Activated CD4-positive, alpha-beta memory T cell treated with anti-CD3 and anti-CD28 coated beads, Interleukin-2, amount 10 ng/mL, durations not matched to agents 7 days and 5 days (primary cell): ENCODE results near the gene FSTL4. TPM values are rescaled to one million over a fixed set of nuclear protein-coding genes. Genes with fewer than 3 reads are reported as not detected.
"Not testable (repeated sequence)": the region's sequence is repeated elsewhere in the genome, so short reads cannot be mapped to it uniquely, and the experiment has no call there.

Experiments used
- CTCF ChIA-PET: fragments of 350-600 bp; sonication (Branson Sonifier 250); formaldehyde crosslinking; loops from one replicate; lab custom pipeline; 2021; ENCODE audit warnings: antibody characterized with exemption, inconsistent platforms; lab: Charles Lee
- POLR2A ChIA-PET: fragments of 350-600 bp; sonication (Branson Sonifier 250); formaldehyde crosslinking; loops from one replicate; lab custom pipeline; 2021; ENCODE audit warnings: antibody characterized with exemption; lab: Charles Lee
- DNase-seq: peaks from one replicate; pipeline ENCODE4 v3.0.0-alpha.2; 2020
- H3K27ac Mint-ChIP-seq: one replicate; pipeline ENCODE4 v1.8.0; 2021; ENCODE audit warnings: mild to moderate bottlenecking, mixed read lengths
- H3K27me3 Mint-ChIP-seq: one replicate; pipeline ENCODE4 v1.8.0; 2021; ENCODE audit warnings: mixed read lengths
- H3K36me3 Mint-ChIP-seq: one replicate; pipeline ENCODE4 v1.8.0; 2021; ENCODE audit warnings: low read depth, mixed read lengths
- H3K4me1 Mint-ChIP-seq: one replicate; pipeline ENCODE4 v1.8.0; 2021; ENCODE audit warnings: mixed read lengths
- H3K4me3 Mint-ChIP-seq: one replicate; pipeline ENCODE4 v1.8.0; 2021; ENCODE audit warnings: mild to moderate bottlenecking, mixed read lengths
- H3K9me3 Mint-ChIP-seq: one replicate; pipeline ENCODE4 v1.8.0; 2021; ENCODE audit warnings: mixed read lengths
- total RNA-seq, 2 experiments: library from RNA; stranded (reverse); gene quantifications; one replicate each; pipeline ENCODE4 v1.2.3, GENCODE V29; 2021

FSTL4 gene
- total RNA-seq, 2 experiments from 2014 or later: not detected

DNA sequence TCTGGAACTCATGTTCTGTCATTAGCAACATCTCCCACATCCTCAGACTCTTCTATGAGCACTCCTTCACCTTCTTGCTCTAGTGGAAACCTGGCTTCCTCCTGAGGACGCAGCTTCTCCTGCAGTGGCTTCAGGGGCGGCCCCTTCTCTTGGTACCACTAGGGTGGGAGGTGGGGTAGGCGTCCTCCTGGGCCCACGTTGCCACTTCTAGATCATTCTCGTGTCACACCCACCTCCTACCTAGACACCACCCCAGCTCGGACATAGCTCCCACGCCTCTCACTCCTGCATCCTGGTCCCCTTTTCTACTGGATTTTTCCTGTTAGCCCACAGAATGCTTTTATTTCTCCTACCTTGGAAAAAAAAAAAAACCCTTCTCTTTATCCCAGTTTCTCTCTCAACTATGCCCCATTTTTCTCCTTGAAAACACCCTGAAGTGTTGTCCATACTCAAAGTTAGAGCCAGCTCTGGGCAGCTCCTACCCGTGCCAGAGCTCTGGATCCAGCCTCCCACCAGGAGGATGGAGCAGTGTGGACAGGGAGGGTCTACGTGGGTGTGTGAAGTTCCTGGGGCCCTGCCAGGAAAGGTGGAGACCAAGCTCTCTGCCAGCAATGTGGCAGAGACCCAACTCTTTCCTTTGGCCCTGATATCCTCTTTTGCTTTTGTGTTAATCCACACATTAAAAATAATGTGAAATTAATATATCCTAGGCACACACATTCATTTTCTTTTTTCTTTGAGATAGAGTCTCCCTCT, 381.3 kb downstream of the FSTL4 start:
- CTCF ChIA-PET: interaction anchor here (1.2 kb wide), 1 partner anchor 12 kb away, joined by 3 read pairs; no protein-coding TSS in a partner anchor
- Mint-ChIP-seq H3K4me3 (no peak overlapping the region), H3K4me1 (no peaks in the 10 kb centered on the region), H3K27me3 (peaks cover 4% of the 10 kb centered on the region), H3K27ac (no peak overlapping the region), H3K9me3 (no peaks in the 10 kb centered on the region), H3K36me3 (no peaks in the 10 kb centered on the region)
- DNase-seq: no peak
- POLR2A ChIA-PET: no interaction called here

DNA sequence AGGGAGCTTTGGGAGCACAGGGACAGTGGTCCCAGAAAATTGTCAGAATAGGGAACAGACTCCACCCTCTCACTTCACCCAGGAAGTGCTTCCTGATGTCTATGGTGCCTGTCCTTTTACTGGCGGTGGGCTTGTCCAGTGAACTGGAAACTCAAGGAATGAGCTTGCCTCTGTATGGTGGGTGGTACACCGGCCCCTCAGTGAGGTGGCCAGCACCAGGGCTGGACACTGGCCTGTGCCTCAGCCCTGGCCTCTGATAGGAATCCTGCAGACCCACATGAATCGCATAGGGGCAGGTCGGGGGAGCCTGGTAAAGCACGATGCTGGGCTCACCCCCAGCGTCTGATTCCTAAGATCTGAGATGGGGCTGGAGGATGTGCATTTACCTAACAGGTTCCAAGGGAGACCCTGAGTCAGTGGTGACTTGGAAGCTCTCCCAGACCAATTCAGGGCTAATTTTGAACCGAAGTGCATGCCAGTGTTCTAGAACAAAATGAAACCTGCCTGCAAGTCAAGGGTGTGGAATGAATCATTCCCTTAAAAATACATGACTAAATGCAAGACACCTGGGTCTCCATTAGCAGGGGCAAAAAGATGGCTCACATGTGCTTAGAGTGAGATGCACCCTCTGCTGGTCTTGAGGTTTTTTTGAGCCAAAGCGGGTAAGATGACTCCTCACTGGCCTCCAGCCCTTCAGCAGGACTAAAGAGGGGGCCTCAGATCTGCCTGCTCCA, 382.2 kb downstream of the FSTL4 start:
- no peak for DNase-seq

DNA sequence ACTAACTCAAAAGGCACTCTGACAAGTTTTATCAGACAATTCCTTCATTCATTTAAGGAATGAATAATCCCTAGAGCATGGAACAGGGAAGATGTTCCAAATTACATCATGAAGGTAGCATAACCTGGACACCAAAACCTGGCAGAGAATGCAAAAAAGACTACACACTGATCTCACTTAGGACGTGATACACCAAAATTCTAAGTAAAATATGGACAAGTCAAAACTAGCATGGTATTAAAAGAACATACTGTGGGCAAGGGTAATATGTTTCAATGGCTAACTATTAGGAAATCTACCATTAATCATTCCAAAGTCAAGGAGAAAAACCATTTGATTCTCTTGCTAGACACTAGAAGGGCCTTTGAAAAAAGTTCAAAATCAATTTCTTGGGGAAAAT, 384.0 kb downstream of the FSTL4 start:
- H3K27ac Mint-ChIP-seq: no peak overlapping the region
- no peaks in the 10 kb centered on the region for H3K4me1 Mint-ChIP-seq
- H3K27me3 Mint-ChIP-seq: peaks cover 4% of the 10 kb centered on the region
- ChIA-PET CTCF (no interaction called here), POLR2A (no interaction called here)
- H3K4me3 Mint-ChIP-seq: no peak overlapping the region
- DNase-seq: no peak
- H3K36me3 Mint-ChIP-seq: no peaks in the 10 kb centered on the region
- H3K9me3 Mint-ChIP-seq: no peaks in the 10 kb centered on the region

More for the DNA sequence above, 382.2 kb downstream of the FSTL4 start:
- H3K4me1 Mint-ChIP-seq: no peaks in the 10 kb centered on the region
- no peak overlapping the region for H3K4me3 Mint-ChIP-seq
- no peak overlapping the region for H3K27ac Mint-ChIP-seq
- H3K36me3 Mint-ChIP-seq: no peaks in the 10 kb centered on the region
- ChIA-PET POLR2A (no interaction called here), CTCF (interaction anchor here (1.2 kb wide), 1 partner anchor 11 kb away, joined by 3 read pairs; no protein-coding TSS in a partner anchor)
- peaks cover 4% of the 10 kb centered on the region for H3K27me3 Mint-ChIP-seq
- no peaks in the 10 kb centered on the region for H3K9me3 Mint-ChIP-seq

DNA sequence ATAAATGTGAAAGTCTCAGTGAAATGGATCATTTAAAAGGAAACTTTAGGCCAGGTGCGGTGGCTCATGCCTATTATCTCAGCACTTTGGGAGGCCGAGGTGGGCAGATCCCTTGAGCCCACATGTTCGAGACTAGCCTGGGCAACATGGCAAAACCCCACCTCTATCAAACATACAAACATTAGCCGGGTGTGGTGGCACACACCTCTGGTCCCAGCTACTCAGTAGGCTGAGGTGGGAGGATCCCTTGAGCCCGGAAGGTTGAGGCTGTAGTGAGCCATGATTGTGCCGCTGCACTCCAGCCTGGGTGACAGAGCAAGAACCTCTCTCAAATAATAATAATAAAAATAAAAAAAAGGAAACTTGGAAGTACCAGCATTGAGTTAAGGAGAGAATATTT, 384.4 kb downstream of the FSTL4 start:
- Mint-ChIP-seq H3K27ac (no peak overlapping the region), H3K9me3 (no peaks in the 10 kb centered on the region), H3K4me1 (no peaks in the 10 kb centered on the region), H3K36me3 (no peaks in the 10 kb centered on the region), H3K27me3 (peaks cover 4% of the 10 kb centered on the region), H3K4me3 (no peak overlapping the region)
- DNase-seq: no peak
- CTCF ChIA-PET: no interaction called here
- POLR2A ChIA-PET: no interaction called here

DNA sequence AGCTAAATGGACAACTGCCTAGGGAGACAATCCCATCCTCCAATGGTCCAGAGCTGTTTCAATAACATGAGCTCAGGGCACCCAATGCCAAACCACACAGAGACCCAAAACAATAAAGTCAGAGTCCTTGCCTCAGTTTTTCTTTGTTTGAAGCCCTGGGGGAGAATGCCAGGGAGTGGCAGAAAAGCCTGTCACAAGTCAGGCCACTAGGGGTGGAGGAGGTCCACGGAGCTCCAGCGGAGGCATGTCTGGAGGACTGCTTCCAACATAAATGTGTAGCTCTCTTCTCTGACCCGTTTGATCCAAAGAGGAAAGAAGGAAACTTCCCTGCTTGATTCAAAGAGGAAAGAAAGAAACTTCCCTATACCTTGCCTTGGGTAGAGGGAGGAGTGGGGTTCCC, 385.3 kb downstream of the FSTL4 start:
- no peak overlapping the region for H3K27ac Mint-ChIP-seq
- H3K27me3 Mint-ChIP-seq: peaks cover 4% of the 10 kb centered on the region
- no peaks in the 10 kb centered on the region for H3K36me3 Mint-ChIP-seq
- ChIA-PET POLR2A (no interaction called here), CTCF (no interaction called here)
- H3K4me3 Mint-ChIP-seq: no peak overlapping the region
- H3K9me3 Mint-ChIP-seq: no peaks in the 10 kb centered on the region
- no peak for DNase-seq
- no peaks in the 10 kb centered on the region for H3K4me1 Mint-ChIP-seq

DNA sequence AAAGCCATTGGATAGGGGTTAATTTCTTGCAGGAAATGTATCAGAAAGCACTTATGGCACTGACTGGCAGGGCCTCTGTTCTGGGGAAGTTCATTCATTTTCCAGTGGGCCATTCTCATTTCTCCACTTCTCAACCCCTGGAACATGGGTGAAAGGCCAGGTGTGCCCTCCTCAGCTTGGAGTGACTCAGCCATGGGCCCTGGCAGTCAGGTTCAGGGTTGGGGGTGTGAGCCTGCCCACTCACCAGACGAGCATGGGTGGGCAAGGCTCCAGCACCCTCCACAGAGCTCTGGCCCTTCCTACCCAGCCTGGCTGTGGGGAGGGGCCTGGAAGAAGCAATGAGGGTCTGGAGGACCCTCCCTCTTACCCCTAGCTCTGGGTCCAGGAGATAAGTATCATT, 386.2 kb downstream of the FSTL4 start:
- Mint-ChIP-seq H3K27ac (no peak overlapping the region), H3K4me3 (no peak overlapping the region), H3K27me3 (peaks cover 4% of the 10 kb centered on the region), H3K4me1 (no peaks in the 10 kb centered on the region), H3K9me3 (no peaks in the 10 kb centered on the region), H3K36me3 (no peaks in the 10 kb centered on the region)
- POLR2A ChIA-PET: no interaction called here
- DNase-seq: no peak
- CTCF ChIA-PET: no interaction called here

DNA sequence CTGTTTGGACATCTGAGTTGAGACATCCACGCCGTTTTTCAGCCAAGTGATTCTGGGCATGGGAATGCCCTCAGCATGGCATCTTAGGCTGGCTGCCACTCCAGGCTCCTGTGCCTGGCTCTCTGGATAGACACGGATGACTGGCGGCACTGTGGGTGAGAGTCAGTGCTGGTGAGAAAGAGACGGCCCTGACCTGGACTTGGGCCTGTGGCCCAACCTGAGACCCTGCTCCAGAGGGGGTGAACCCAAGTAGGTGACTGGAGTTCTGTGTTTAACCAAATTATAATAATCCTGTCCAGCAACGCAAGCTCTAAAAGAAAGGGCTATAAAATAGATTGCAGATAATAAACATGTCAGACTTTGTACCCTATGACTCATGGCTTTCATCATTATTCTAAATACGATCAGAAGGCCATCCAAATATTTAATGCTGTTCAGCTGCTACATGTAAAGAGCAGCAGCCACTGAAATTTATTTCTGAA, 386.6 kb downstream of the FSTL4 start:
- Mint-ChIP-seq H3K27me3 (peaks cover 4% of the 10 kb centered on the region), H3K27ac (no peak overlapping the region), H3K9me3 (no peaks in the 10 kb centered on the region), H3K36me3 (no peaks in the 10 kb centered on the region), H3K4me1 (no peaks in the 10 kb centered on the region), H3K4me3 (no peak overlapping the region)
- no peak for DNase-seq
- CTCF ChIA-PET: no interaction called here
- POLR2A ChIA-PET: no interaction called here

DNA sequence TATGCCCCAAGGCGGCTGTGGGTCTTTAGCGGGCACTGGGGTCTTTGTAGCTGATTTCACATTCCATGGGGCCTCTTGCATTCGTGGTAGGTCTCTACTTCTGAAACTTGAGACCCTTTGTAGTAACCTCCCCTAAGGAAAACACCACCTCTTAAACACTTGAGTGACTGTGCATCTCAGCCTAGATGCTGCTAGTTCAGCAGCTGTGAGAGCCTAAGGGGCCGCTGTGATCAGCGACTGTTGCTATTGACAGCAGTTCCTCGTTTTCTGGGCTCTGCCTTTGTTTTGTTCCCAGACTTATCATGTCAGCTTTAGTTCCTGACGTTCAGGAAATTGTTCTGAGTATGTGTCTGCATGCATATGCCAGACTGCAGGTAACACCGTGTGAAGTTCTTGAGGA, 389.4 kb downstream of the FSTL4 start:
- ChIA-PET POLR2A (no interaction called here), CTCF (no interaction called here)
- H3K27me3 Mint-ChIP-seq: peaks cover 4% of the 10 kb centered on the region
- no peak for DNase-seq
- H3K4me1 Mint-ChIP-seq: no peaks in the 10 kb centered on the region
- no peak overlapping the region for H3K27ac Mint-ChIP-seq
- no peaks in the 10 kb centered on the region for H3K36me3 Mint-ChIP-seq
- H3K9me3 Mint-ChIP-seq: no peaks in the 10 kb centered on the region
- H3K4me3 Mint-ChIP-seq: no peak overlapping the region

DNA sequence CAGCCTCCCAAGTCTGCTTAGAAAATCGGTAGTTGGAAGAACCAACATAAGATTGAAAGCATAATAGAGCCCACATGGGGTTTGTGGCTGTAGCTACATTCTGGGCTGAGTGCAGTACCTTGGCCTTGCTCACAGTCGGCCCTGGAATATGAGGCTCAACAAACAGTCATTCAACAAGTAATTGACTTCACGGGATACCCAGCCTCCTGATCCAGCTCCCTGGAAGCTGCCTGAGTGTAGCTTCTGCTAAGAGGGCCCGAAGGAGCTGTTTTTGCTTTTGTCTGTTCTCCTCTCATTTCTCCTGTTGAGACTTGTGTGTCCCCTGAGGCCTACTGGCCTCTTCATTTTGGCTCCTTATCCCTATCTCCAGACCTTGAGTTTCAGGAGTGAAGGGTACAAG, 389.8 kb downstream of the FSTL4 start:
- no peak overlapping the region for H3K4me3 Mint-ChIP-seq
- H3K4me1 Mint-ChIP-seq: no peaks in the 10 kb centered on the region
- CTCF ChIA-PET: no interaction called here
- no peak overlapping the region for H3K27ac Mint-ChIP-seq
- H3K27me3 Mint-ChIP-seq: peaks cover 4% of the 10 kb centered on the region
- POLR2A ChIA-PET: no interaction called here
- DNase-seq: no peak
- H3K36me3 Mint-ChIP-seq: no peaks in the 10 kb centered on the region
- H3K9me3 Mint-ChIP-seq: no peaks in the 10 kb centered on the region

DNA sequence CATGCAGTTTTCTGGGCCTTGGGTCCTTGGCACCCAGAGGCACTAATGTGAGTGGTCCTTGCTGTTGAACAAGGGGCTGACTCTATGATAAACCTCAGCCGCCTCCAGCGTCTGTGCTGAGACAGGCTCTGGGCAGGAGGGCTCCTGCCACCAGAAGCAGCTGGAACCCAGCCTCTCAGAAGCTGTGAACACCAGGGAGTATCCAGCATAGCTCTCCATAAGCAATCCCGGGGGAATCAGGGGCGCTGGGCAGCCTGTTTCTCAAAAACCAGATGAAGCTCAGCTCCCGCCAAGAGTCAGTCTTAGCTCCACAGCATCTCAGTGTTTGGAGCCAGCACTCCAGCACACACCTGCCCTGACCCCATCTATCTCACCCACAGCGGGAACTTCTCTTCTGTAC, 390.3 kb downstream of the FSTL4 start:
- Mint-ChIP-seq H3K9me3 (no peaks in the 10 kb centered on the region), H3K4me3 (no peak overlapping the region), H3K27me3 (peaks cover 4% of the 10 kb centered on the region), H3K36me3 (no peaks in the 10 kb centered on the region), H3K27ac (no peak overlapping the region), H3K4me1 (no peaks in the 10 kb centered on the region)
- no peak for DNase-seq
- CTCF ChIA-PET: no interaction called here
- POLR2A ChIA-PET: no interaction called here

DNA sequence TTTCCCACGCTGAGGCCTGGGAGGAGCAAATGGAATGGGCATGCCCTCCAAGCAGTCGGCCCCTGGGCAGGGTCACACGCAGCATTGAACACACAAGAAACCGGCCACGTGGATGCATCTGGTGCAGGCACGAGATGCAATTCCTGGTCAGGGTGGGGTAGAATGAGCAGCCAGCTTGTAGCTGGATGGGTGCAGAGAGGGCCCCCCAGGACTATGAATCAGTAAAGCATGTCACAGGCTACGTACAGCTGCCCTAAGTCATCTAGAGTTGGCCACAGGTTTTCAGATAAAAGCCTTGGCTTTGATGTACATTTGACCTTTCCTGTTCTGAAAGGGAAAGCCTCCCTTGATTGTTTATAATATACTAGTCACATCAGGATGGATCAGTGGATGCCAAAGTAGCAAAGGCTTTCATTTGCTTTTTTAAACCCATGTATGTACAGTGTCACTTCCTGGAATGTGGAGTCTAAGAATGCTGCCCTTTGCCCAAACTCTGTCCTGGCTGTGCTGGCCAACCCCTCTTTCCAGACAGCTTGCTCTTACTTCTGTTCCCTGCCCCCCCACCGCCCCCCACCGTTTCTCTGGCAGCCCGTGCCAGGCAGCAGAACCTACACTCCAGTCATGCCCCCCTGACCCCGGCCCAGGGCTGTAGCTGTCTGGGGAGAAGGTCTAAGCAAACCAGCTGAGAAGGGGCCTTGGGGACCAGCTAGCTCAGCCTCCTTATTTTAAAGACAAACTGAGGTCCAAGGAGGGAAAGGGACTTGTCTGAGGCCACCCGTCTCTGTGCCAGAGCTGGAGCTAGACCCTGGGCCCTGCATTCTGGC, 391.3 kb downstream of the FSTL4 start:
- no peak for DNase-seq
- Mint-ChIP-seq H3K27me3 (no peaks in the 10 kb centered on the region), H3K27ac (no peak overlapping the region), H3K4me1 (no peaks in the 10 kb centered on the region), H3K4me3 (no peak overlapping the region), H3K36me3 (no peaks in the 10 kb centered on the region), H3K9me3 (no peaks in the 10 kb centered on the region)
- CTCF ChIA-PET: no interaction called here
- POLR2A ChIA-PET: no interaction called here

DNA sequence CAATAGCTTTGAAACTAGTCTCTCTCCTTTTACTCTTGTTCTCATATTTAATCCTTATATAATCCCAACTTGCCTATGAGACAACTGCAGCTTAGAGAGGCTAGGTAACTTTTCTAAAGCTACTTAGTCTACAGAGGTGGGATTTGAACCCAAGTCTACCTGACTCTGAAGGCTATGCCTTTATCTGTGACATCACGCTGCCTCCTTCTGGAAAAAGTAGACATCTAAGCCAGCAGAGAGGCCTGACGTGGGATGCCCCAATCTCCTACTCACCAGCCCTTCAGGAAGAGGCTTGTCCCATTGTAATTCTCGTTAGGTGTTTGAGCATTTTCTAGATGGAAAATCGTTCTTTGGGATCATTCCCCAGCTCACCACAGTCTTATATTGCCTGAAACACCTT, 393.0 kb downstream of the FSTL4 start:
- Mint-ChIP-seq H3K9me3 (no peaks in the 10 kb centered on the region), H3K4me3 (no peak overlapping the region), H3K36me3 (no peaks in the 10 kb centered on the region), H3K27me3 (no peaks in the 10 kb centered on the region), H3K4me1 (no peaks in the 10 kb centered on the region), H3K27ac (no peak overlapping the region)
- DNase-seq: no peak
- ChIA-PET POLR2A (no interaction called here), CTCF (interaction anchor here (0.5 to 0.9 kb wide), 2 partner anchors 11 to 661 kb away, joined by 3 to 6 read pairs; no protein-coding TSS in a partner anchor)

DNA sequence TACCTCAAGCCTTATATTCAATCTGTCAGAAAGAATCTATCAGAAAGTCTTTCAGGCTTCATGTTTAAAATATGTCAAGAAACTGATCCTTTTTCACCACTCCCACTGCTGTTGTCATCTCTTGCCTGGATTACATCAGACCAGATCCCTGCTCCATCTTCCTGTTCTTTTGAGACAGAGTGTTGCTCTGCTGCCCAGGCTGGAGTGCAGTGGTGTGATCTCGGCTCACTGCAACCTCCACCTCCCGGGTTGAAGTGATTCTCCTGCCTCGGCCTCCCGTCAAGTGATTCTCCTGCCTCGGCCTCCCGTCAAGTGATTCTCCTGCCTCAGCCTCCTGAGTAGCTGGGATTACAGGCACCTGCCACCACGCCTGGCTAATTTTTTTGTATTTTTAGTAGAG, 396.2 kb downstream of the FSTL4 start:
- H3K27me3 Mint-ChIP-seq, DNase-seq, CTCF ChIA-PET, POLR2A ChIA-PET, H3K36me3 Mint-ChIP-seq, H3K4me3 Mint-ChIP-seq, H3K27ac Mint-ChIP-seq, H3K9me3 Mint-ChIP-seq, H3K4me1 Mint-ChIP-seq: not testable (repeated sequence)
